ENCODE measurements around the gene NMBR. TPM values are rescaled to one million over a fixed set of nuclear protein-coding genes. Genes with fewer than 3 reads are reported as not detected.

Gene NMBR
- total RNA-seq, 1 experiment from 2014 or later, result not detected

DNA sequence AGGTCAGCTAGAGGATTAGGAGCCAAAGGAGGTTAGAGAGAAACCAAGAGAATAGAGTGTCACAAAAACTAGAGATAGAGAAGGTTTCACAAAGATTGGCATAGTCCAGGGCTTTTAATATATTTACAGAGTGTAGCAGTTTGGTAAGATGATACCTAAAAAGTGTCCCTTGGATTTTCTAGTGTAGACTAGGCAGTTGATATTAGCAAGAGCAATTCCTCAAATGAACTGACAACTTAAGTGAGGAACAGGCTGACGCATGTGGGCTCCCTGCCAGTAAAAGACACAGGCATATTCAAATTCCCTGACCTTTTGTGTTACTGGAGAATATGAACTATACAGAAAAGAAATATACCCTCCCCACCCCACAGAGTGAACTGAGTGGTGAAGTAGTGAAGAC is 40.3 kb upstream of the NMBR start:
- Histone ChIP-seq H3K4me3 (ENCODE audit: low read length) (no peak overlapping the region), H3K9me2 (replicated peaks; ENCODE audit: low read length) (no peaks in the 10 kb centered on the region), H3K4me1 (ENCODE audit: insufficient read depth, low read length) (no peaks in the 10 kb centered on the region), H3K36me3 (ENCODE audit: low read depth, low read length) (no peaks in the 10 kb centered on the region), H4K20me1 (ENCODE audit: low read length) (no peaks in the 10 kb centered on the region), H3K4me2 (ENCODE audit: low read length) (no peak overlapping the region), H3K79me2 (ENCODE audit: low read length) (no peaks in the 10 kb centered on the region), H3K27me3 (ENCODE audit: low read length) (no peaks in the 10 kb centered on the region), H3F3A (ENCODE audit: low read length, unreplicated experiment) (no peaks in the 10 kb centered on the region), H3K9ac (ENCODE audit: low read length) (no peak overlapping the region), H2AFZ (ENCODE audit: low read length) (no peak overlapping the region), H3K9me3 (ENCODE audit: low read length) (no peaks in the 10 kb centered on the region), H3K27ac (ENCODE audit: low read length) (no peak overlapping the region)
- ChIA-PET CTCF (no interaction called here), POLR2A (ENCODE audit: unreplicated experiment) (no interaction called here)
- ATAC-seq (peak; percentile 35; the same call in 1 of the 2 replicates), DNase-seq (peak; percentile 16)
- BruUV-seq (replicated peaks), result no TSS peak
- no peak for TF ChIP-seq CTCF (conservative IDR thresholded peaks at IDR 0.05; ENCODE audit: low read depth, low read length)
- no peak for TF ChIP-seq EZH2phosphoT487 (IDR thresholded peaks at IDR 0.05; ENCODE audit: borderline replicate concordance, low read length)
- no peak for TF ChIP-seq EZH2 (IDR thresholded peaks at IDR 0.05; ENCODE audit: low read length, unreplicated experiment)
- intact Hi-C loops (cut with micrococcal nuclease), result no loop called here

DNA sequence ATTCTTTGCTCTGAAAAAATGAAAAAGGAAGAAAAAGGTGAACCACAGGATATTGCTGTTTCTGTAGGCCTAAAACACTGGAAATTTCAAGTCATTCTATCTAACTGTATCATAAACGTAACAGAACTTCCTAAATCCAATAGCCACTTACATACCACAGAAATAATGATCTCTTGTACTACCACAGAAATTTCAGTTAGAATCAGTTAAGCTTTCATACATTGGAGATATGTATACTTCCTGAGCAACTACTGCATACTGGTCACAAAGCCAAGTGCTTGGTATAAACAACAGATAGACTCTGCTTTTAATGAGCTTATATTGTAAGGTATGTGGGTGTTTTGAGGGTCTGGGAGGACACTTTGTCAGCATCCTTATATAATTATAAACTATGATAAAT is 38.7 kb upstream of the NMBR start:
- H3K4me3 ChIP-seq (ENCODE audit: low read length), result no peak overlapping the region
- no peaks in the 10 kb centered on the region for H3K36me3 ChIP-seq (ENCODE audit: low read depth, low read length)
- POLR2A ChIA-PET (ENCODE audit: unreplicated experiment), result no interaction called here
- intact Hi-C loops (cut with micrococcal nuclease), result no loop called here
- no peak for TF ChIP-seq EZH2 (IDR thresholded peaks at IDR 0.05; ENCODE audit: low read length, unreplicated experiment)
- no peak for TF ChIP-seq EZH2phosphoT487 (IDR thresholded peaks at IDR 0.05; ENCODE audit: borderline replicate concordance, low read length)
- no peak for TF ChIP-seq CTCF (conservative IDR thresholded peaks at IDR 0.05; ENCODE audit: low read depth, low read length)
- BruUV-seq (replicated peaks), result no TSS peak
- ATAC-seq, result no peak
- no peaks in the 10 kb centered on the region for H3K9me3 ChIP-seq (ENCODE audit: low read length)
- no peaks in the 10 kb centered on the region for H3K79me2 ChIP-seq (ENCODE audit: low read length)
- no peaks in the 10 kb centered on the region for H3K9me2 ChIP-seq (replicated peaks; ENCODE audit: low read length)
- no peak overlapping the region for H3K4me2 ChIP-seq (ENCODE audit: low read length)
- DNase-seq, result no peak
- no peaks in the 10 kb centered on the region for H3K4me1 ChIP-seq (ENCODE audit: insufficient read depth, low read length)
- no peak overlapping the region for H3K9ac ChIP-seq (ENCODE audit: low read length)
- no peaks in the 10 kb centered on the region for H3K27me3 ChIP-seq (ENCODE audit: low read length)
- no peaks in the 10 kb centered on the region for H3F3A ChIP-seq (ENCODE audit: low read length, unreplicated experiment)
- H2AFZ ChIP-seq (ENCODE audit: low read length), result no peak overlapping the region
- no peaks in the 10 kb centered on the region for H4K20me1 ChIP-seq (ENCODE audit: low read length)
- CTCF ChIA-PET, result no interaction called here
- H3K27ac ChIP-seq (ENCODE audit: low read length), result no peak overlapping the region

DNA sequence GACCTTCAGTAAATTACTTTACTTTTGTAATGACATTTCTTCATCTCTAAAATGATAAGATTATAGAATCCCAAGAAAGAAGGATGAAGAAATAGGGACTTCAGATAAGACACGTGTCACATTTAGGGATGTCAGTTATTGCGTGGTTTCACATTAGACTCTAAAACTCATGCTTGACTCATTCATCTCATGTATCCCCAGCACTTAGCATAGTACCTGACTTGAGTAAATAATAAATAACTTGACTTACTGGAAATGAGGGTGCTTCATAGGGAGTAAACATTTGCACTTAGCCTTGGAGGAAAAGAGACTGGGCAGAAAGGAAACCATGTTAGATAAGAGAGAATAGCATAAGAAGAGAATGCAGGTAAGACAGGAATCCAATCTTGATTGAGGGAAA is 37.4 kb upstream of the NMBR start:
- Histone ChIP-seq H3K36me3 (ENCODE audit: low read depth, low read length) (no peaks in the 10 kb centered on the region), H3K4me2 (ENCODE audit: low read length) (no peak overlapping the region), H3K79me2 (ENCODE audit: low read length) (no peaks in the 10 kb centered on the region), H3K9ac (ENCODE audit: low read length) (no peak overlapping the region), H3K9me2 (replicated peaks; ENCODE audit: low read length) (no peaks in the 10 kb centered on the region), H3K4me1 (ENCODE audit: insufficient read depth, low read length) (no peaks in the 10 kb centered on the region), H2AFZ (ENCODE audit: low read length) (no peak overlapping the region), H3K27me3 (ENCODE audit: low read length) (no peaks in the 10 kb centered on the region), H3K4me3 (ENCODE audit: low read length) (no peak overlapping the region), H3F3A (ENCODE audit: low read length, unreplicated experiment) (no peaks in the 10 kb centered on the region), H3K27ac (ENCODE audit: low read length) (no peak overlapping the region), H4K20me1 (ENCODE audit: low read length) (no peaks in the 10 kb centered on the region), H3K9me3 (ENCODE audit: low read length) (no peaks in the 10 kb centered on the region)
- DNase-seq (peak; percentile 24), ATAC-seq (no peak)
- intact Hi-C loops (cut with micrococcal nuclease), result no loop called here
- BruUV-seq (replicated peaks), result no TSS peak
- TF ChIP-seq CTCF (conservative IDR thresholded peaks at IDR 0.05; ENCODE audit: low read depth, low read length), result no peak
- no peak for TF ChIP-seq EZH2 (IDR thresholded peaks at IDR 0.05; ENCODE audit: low read length, unreplicated experiment)
- no peak for TF ChIP-seq EZH2phosphoT487 (IDR thresholded peaks at IDR 0.05; ENCODE audit: borderline replicate concordance, low read length)
- POLR2A ChIA-PET (ENCODE audit: unreplicated experiment), result no interaction called here
- CTCF ChIA-PET, result no interaction called here
